Mesenteric fat pad (tissue), 1 donor: Measurements from ENCODE around the gene CRYGD. TPM values are rescaled to one million over a fixed set of nuclear protein-coding genes. Genes with fewer than 3 reads are reported as not detected.
"Not testable (repeated sequence)": the region's sequence is repeated elsewhere in the genome, so short reads cannot be mapped to it uniquely, and the experiment has no call there.

ENCODE experiments used
- DNase-seq: peaks from one replicate; pipeline ENCODE4 v3.0.0-alpha.2; 2020; ENCODE audit warnings: low spot score
- total RNA-seq: library from RNA; stranded (reverse); fragmentation: NEBNext Ultra II Directional; extraction: Animal tissue kit (Norgen Biotek cat#: 25700); gene quantifications from one replicate; pipeline ENCODE4 v1.2.1, GENCODE V29; 2021
- donor health status: DM: yes; HTN: yes; CAD: no.

The CRYGD gene
- total RNA-seq, 1 donor from 2014 or later = not detected

DNA sequence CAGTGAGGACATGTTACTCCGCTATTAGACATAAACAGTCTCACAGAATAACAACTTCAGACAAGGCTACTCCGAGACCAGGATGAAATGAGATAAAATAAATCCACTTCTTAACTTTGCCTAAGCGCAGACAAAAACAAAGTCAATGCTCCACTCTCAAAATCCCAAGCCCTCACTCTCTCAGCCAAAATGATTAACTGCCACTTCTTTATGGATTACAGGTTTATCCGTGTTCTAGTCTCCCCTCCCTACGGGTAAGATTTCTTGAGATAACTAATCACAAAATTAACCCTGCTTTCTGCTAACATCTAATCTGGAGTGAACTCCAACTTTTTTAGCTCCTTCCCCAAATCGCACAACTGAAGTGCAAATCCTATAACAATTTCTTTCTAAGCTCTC, 6.4 kb upstream of the CRYGD start:
- no peak for DNase-seq

DNA sequence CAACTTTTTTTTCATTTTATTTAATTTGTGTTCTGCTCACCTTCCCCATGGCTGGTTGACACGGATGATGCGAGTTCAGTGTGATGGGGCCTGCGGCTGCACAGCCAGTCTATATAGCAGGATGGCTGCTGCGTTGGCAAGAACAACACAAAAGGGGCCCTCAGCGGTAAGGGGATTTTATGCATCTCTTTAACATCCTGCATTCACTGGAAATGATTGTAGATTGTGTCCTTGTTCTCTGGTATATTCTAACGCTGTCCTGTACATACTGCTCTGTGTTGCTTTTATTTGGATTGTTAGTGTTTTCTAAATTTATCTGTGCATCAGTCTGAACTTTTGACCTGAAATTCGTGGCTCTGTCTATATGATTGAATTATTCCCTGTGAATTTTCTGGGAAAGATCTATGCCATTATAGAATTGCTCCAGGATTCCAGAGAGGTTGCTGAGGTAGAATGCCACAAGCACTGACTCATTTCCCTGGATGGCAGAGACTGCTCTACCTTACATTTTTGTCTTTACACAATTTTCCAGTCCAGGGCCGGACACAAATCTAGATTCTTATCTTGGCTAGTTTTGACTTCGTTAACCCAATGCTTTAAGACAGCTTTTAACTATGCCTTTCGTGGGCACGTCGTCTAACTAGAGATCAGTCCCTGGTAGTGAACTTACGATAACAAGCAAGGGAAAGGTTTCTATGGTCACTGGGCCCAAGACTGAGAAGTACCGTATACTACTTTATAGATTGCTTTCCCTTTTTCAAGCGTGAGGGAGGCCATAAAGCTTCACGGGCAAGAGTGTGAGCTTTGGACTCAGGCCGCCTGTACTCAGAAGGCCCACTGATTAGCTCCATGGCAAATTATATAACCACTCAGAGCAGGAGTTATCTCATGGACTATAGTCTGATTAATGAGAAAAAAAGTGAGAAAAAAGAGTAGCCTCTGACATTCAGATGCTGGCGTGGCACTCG, 5.7 kb upstream of the CRYGD start, which contains the start of gene CRYGC:
Gene CRYGC, minus strand, starts transcription at position 85 of the 968 bp plus-strand sequence. Its CDS starts 36 bp downstream, at position 49.
- no peak for DNase-seq

DNA sequence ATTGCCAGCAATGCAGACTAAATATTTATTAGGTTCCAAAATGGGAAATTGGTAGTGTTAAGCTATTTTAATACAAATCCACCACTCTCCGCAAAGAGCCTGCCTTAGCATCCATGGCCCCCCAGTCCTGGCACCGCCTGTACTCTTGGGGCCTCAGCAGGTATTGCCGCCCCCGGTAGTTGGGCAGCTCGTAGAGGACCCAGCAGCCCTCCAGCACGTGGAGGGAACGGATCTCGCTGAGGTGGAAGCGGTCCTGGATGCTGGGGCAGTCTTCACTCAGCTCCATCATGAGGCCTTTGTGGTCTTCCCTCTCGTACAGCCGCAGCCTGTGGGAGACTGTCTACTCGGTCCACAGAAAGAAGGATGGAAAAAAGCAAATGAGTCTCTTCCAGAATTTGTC, 3.8 kb upstream of the CRYGD start:
- DNase-seq = no peak

DNA sequence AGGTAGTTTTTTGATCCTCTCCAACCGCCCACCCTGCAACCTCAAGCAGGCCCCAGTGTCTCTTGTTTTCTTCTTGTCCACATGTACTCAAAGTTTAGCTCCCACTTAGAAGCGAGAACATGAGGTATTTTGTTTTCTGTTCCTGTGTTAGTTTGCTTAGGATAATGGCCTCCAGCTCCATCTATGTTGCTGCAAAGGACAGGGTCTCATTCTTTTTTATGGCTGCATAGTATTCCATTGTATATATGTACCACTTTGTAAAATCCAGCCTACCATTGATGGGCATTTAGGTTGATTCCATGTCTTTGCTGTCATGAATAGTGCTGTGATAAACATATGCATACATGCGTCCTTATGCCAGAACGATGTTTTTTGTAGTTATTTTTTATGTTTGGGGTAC, 2.8 kb upstream of the CRYGD start:
- DNase-seq = no peak

DNA sequence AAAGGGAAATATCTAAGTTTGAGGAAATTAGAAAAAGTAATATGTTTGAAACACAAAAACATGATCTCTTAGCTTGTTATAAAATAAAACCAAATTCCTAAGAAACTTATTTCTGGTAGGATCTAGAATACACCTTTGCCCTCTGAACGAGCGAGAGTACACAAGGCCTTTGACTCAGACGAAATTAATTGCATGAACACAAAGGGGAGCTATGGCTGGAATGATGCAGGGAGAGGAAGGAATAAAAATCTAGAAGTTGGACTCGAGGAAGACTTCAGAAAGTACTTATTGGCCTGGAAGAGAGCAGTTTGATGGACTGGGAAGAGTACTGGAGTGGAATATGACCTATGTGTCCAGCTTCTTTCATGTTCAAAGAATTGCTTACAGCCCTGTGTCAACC, 927 bp upstream of the CRYGD start:
- DNase-seq = no peak

DNA sequence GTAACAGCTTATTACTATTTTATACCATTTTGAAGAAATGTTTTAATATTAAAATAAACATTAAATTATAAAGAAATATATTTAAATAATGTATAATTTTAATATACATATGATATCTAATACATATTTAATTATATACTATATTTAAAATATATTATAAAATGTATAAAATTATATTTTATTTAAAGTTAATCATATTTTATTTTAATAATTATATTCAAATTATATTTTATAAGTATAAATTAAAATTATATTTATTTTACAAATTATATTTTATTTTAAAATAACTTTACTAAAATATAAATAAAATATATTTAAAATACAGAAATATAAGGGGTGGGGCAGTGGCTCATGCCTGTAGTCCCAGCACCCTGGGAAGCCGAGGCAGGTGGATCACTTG, 2.1 kb downstream of the CRYGD start:
- no peak for DNase-seq

DNA sequence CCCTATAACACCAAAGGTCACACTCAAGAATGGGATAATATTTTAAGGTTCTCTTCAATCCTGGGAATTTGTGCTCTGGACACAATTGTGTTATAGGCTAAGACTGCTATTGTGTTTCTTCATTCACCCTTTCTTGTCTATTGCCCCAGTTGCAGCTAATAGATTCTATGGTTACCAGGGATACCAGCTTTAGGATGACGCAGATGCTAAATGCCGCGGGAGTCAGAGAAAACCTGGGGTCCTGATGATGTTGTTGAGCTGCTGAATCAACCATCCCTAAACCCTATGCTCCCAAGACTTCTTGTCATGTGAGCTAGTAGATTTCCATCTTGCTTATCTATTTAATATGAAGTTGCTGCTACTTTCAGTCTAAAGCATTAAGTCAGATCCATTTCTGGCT, 5.4 kb downstream of the CRYGD start:
- no peak for DNase-seq

DNA sequence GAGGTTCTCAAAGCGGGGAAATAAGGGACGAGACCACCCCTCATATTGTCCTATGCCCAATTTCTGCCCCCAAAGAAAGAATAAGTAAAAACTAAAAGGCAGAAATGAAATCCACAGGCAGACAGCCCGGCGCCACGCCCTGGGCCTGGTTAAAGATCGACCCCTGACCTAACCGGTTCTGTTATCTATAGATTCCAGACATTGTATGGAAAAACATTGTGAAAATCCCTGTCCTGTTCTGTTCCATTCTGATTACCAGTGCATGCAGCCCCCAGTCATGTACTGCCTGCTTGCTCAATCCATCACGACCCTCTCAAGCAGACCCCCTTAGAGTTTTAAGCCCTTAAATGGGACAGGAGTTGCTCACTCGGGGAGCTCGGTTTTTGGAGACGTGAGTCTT, 6.9 kb downstream of the CRYGD start:
- not testable (repeated sequence) for DNase-seq

DNA sequence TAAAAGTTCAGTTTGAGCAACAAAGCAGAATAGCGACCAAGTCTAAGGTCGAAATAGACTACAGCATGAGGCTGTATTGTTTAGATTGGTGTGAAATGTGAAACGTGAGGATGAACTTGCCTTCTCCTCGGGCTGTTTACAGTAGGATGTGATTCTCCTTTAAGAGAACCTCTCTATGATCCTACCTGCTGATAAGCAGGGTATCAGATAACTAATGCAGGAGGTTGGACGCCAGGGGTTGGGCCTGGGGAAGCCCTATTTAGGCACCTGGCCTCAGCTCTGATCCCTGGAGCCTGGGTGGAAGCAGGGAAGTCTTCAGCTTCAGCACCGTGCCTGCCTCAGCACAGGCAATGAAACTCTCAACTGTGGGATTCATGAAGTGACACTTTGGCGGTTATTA, 11.4 kb downstream of the CRYGD start:
- DNase-seq = no peak

DNA sequence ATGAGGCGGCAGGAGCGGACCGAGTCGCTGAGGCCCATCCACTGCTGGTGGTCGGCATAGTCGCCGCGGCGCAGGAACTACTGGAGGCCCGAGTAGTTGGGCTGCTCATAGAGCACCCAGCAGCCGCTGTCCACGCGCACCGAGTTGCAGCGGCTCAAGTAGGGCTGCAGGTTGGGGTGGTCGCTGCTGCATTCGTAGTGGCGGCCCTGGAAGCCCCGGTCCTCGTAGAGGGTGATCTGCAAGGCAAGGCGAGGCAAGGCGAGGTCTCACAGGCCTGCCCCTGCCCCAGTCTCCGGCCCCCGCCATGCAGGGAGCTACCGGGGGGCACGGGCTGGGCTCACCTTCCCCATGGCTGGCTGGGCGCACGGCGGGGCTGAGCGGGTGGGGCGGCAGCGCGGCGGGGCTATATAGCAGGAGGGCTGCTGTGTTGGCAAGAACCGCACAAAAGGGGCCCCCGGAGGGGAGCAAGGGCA, 12.0 kb downstream of the CRYGD start:
- not testable (repeated sequence) for DNase-seq

DNA sequence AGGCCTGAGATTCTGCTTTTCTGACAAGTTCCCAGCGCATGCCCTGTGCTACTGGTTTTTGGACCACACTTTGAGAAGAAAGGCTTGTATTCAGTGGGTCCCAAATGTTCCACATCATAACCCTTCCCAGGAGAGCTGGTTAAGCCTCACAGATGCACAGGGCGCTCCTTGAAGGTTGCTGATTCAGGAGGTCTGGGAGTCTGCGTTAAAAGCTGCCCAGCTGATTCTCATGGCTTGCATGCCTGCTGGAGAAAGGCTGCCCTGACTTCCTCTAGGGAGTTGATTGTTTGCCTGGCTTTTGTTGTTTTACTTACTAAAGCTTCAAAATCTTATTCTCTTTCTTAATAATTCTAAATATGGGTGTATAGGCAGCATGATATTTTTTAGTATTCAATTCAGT, 20.7 kb downstream of the CRYGD start:
- DNase-seq = no peak

DNA sequence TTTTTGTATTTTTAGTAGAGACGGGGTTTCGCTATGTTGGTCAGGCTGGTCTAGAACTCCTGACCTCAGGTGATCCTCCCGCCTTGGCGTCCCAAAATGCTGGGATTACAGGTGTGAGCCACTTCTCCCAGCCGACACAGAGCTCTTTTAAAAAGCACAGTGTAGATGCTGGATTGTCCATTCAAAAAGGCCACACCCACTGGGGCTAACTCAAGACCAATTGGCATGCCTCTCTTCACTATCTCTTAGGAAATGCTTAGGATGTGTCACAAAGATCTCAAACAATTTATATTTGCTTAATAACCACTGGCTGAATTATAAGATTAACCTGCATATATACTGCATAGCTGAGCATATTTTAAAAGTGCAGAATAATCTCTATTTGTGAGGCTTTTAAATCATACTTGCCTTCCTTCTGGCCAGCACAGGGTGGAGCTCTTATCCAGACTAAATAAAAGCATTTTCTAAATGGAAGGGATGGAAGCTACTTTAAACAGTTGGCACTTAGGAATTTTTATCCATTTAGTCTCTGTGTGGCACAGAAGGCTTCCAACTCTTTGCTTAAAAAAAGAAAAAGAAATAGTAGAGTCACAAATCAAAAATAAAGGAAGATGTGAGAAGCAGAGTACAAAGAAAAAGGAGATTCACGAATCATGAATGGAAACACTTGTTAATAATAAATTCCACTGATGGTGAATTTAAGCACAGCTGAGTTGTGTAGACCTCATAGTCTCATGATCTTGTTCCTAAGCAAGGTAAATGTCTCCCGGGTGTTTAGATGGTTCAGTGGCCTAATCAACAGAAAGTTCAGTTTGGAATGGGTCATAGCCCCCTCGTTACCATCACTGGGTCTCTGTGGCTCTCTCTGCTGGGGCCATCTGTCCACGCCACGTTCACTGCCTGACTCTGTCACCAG, 22.4 kb downstream of the CRYGD start:
- DNase-seq = no peak

DNA sequence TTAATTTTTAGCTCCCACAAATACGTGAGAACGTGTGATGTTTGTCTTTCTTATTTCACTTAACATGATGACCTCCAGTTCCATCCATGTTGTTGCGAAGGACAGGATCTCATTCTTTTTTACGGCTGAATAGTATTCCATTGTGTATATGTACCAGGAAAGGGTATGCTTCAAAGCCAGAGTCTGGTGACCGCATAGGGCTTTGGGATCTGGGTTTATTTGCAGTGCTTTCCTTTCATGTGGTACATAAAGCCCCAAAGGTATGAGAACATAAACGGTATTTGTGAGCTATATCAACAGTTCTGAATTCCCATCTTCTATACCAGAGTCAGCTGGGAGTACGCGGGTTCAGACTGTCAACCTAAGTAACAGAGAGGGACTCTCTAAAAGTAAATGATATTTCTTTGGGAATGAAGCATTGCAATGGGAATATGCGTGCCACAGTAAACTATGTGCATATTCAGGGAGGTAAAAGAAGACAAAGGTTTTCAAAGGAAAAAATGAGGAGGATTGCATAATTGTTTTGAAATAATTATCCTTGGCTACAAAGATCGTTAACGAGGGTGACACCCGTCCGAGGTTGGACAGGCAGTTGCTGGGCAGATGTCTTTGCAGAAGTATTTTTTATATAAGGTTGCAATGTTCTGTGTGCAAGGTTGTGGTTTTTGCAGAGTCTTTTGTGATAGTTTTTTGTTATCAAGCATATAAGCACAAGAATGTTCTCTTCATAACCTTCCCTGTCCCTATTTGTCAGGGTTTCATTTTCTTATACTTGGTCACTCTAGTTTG, 24.4 kb downstream of the CRYGD start:
- DNase-seq = no peak

DNA sequence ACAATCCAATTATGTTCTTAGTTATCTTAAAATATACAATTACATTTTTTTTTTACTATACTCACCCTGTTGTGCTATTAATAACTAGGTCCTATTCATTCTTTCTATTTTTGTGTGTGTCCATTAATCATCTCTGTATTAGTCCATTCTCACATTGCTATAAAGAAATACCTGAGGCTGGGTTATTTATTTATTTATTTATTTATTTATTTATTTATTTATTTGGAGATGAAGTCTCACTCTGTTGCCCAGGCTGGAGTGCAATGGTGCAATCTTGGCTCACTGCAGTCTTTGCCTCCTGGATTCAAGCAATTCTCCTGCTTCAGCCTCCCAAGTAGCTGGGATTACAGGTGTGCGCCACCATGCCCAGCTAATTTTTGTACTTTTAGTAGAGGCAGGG, 25.6 kb downstream of the CRYGD start:
- not testable (repeated sequence) for DNase-seq

DNA sequence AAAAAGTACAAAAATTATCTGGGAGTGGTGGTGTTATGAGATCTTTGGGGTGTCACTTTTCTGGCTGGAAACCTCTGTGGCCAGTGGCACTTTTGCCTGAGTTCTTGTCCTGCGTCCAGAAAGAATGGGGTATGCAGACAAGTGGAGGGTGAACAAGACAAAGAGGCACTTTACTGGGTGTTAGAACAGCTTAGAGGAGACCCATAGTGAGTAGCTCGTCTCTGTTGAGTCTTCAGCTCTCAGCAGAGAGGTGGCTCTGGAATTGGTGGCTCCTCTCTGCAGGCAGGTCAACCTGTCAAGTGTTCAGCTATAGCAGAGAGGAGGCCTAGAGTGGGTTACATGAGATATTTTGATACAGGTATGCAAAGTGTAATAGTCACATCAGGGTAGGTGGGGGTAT, 26.1 kb downstream of the CRYGD start:
- no peak for DNase-seq

DNA sequence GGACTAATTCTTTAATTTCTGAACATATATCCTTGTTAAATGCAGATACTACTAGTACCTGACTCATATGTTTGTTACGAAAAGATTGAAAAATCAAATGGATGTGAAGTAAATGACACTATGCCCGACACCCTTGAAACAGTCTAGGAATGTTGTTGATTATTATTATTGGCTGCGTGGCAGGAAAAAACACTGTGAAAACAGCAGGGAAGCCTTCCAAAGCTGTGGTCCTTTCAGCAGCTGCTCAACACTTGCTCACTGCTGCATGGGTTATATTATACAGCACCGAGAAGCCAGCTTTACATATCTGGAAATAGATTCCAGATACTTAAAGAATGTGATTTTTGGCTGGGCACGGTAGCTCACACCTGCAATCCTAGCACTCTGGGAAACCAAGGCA, 26.5 kb downstream of the CRYGD start:
- no peak for DNase-seq

DNA sequence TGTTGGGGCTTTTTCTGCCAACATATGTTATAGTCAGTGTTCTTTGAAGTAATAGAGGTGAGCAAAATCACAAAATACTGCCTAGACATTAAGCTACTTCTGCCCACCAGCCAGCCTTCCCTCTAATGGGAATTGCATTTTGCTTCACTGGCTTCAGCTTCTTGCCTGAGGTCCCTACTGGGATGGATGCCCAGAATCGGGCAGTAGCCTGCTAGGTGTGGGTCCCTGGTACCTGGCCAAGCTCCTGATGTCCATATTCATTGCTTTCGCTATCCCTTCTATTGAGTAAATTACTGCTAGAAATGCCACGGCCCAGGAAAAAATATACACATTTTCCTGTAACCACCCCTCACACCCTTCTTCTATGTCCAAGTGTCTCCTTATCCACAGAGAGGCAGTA, 27.0 kb downstream of the CRYGD start:
- no peak for DNase-seq

DNA sequence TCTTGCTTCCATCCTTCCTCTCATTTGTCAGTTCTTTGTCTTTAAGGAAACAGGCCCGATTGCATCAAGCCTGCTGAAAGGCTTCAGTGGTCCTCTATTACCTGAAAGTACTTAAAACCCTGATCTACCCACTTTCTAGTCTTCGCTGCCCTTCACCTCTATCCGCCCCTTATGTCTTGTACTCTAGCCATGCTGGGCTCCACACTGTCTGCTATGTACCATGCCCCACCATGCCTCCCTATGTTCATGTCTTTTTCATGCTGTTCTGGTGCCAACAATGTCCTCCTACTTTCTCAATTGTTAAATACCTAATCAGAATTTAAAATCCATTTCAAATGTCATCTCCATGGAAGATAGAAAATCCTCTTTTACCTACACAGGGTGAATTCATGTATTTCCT, 28.2 kb downstream of the CRYGD start:
- DNase-seq = no peak

DNA sequence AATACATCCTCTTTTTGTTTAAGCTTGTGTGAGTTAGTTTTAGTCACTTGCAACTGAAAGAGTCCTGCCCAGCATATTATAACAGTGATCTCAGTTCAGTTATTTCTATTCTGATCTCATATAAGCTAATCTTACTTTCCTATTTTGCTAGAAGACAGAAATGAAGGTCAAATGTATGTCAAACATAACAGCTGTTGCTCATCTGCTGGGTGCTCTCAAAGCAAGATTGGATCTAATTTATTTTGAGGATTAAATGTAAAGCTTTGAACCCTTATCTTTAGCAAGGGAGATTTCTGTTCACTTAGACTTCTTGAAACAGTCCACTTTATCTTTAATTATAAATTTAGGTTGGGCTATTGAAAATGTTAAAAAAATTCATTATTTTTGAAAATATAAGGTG, 31.2 kb downstream of the CRYGD start:
- no peak for DNase-seq

DNA sequence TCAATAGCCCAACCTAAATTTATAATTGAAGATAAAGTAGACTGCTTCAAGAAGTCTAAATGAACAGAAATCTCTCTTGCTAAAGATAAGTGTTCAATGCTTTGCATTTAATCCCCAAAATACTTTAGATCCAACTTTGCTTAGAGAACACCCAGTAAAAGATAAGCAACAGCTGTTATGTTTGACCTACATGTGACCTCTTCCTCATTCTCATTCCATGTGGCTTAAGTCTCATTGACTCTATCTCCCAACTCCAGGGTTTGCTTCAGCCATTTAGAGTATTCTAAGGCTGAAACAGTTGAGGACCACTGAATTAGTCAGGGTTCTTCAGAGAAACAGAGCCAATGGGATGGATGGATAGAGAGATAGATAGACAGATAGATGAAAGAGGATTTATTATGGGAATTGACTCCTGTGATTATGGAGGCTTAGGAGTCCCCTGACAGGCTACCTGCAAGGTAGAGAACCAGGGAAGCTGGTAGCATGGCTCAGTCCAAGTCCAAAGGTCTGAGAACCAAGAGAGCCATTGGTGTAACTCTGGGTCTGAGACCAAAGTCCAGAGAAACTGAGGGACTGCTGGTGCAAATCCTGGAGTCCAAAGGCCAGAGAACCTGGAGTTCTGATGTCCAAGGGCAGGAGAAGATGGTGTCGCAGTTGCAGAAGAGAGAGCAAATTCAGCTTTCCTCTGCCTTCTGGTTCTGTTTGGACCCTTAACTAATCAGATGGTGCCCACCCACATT, 32.1 kb downstream of the CRYGD start:
- no peak for DNase-seq
